OCI-LY1 (cell line): Measurements from ENCODE around the gene PPP2R5C.

ENCODE experiments used
- H2AFZ ChIP-seq: fragments of 200-600 bp; sonication (generic), shearing (Covaris generic); 2 replicates; pipeline ENCODE4 v1.6.0; 2014; ENCODE audit warnings: antibody characterized with exemption, mild to moderate bottlenecking, low read length
- H3F3A ChIP-seq: fragments of 200-600 bp; sonication (generic), shearing (Covaris generic); 2 replicates; pipeline ENCODE4 v1.6.0; 2014; ENCODE audit warnings: mild to moderate bottlenecking, antibody characterized with exemption, low read length, moderate library complexity; ENCODE audit not compliant: insufficient read depth
- H3K27ac ChIP-seq: fragments of 200-600 bp; sonication (generic); 2 replicates; pipeline ENCODE4 v1.5.1; 2014; ENCODE audit warnings: low read length, mixed run types, mild to moderate bottlenecking, low read depth; ENCODE audit not compliant: poor library complexity, severe bottlenecking
- H3K27me3 ChIP-seq: fragments of 200-600 bp; sonication (generic); 2 replicates; pipeline ENCODE4 v1.6.0; 2014; ENCODE audit warnings: antibody characterized with exemption, mild to moderate bottlenecking, low read length, moderate library complexity; ENCODE audit not compliant: insufficient read depth
- H3K36me3 ChIP-seq: fragments of 200-600 bp; sonication (generic); 2 replicates; pipeline ENCODE4 v1.6.1; 2014; ENCODE audit warnings: mild to moderate bottlenecking, antibody characterized with exemption, low read length, moderate library complexity, mixed read lengths; ENCODE audit not compliant: insufficient read depth
- H3K4me1 ChIP-seq: fragments of 200-600 bp; sonication (generic); 2 replicates; pipeline ENCODE4 v1.5.1; 2014; ENCODE audit warnings: mild to moderate bottlenecking, low read length, moderate library complexity; ENCODE audit not compliant: insufficient read depth, severe bottlenecking
- H3K4me2 ChIP-seq: fragments of 200-600 bp; sonication (generic), shearing (Covaris generic); 2 replicates; pipeline ENCODE4 v1.6.1; 2014; ENCODE audit warnings: low read length
- H3K4me3 ChIP-seq: fragments of 200-600 bp; sonication (generic); 2 replicates; pipeline ENCODE4 v1.5.1; 2014; ENCODE audit warnings: low read length, low read depth, mild to moderate bottlenecking, mixed read lengths; ENCODE audit not compliant: poor library complexity, severe bottlenecking
- H3K79me2 ChIP-seq: fragments of 200-600 bp; shearing (Covaris generic); 2 replicates; pipeline ENCODE4 v1.6.1; 2016; ENCODE audit warnings: mixed run types, low read length, mixed read lengths; ENCODE audit not compliant: insufficient read depth
- H3K9ac ChIP-seq: fragments of 200-600 bp; sonication (generic), shearing (Covaris generic); 2 replicates; pipeline ENCODE4 v1.6.1; 2014; ENCODE audit warnings: mild to moderate bottlenecking, low read length, mixed read lengths
- H3K9me2 ChIP-seq: fragments of 200-600 bp; sonication (generic), shearing (Covaris generic); 2 replicates; pipeline ENCODE4 v1.6.1; 2014; ENCODE audit warnings: low read depth, mild to moderate bottlenecking, low read length, mixed read lengths
- H3K9me3 ChIP-seq: fragments of 200-600 bp; shearing (Covaris generic); 2 replicates; pipeline ENCODE4 v1.6.1; 2014; ENCODE audit warnings: low read length, mixed read lengths
- H4K20me1 ChIP-seq: fragments of 200-600 bp; sonication (generic), shearing (Covaris generic); 2 replicates; pipeline ENCODE4 v1.6.0; 2016; ENCODE audit warnings: mild to moderate bottlenecking, low read length; ENCODE audit not compliant: insufficient read depth
- EZH2 ChIP-seq: fragments of 200-600 bp; sonication (generic), shearing (Covaris generic); IDR thresholded peaks from 2 replicates; pipeline ENCODE4 v1.8.0; 2017; ENCODE audit warnings: borderline replicate concordance, mixed run types, mild to moderate bottlenecking, antibody characterized with exemption, low read length, moderate library complexity, mixed read lengths
- TF ChIP-seq, protein P1 (sequence below): fragments of 200-600 bp; sonication (generic), shearing (Covaris generic); IDR thresholded peaks from 2 replicates; pipeline ENCODE4 v1.5.1; 2017; ENCODE audit warnings: mild to moderate bottlenecking, antibody characterized with exemption, low read length, moderate library complexity, mixed read lengths

Gene PPP2R5C

DNA sequence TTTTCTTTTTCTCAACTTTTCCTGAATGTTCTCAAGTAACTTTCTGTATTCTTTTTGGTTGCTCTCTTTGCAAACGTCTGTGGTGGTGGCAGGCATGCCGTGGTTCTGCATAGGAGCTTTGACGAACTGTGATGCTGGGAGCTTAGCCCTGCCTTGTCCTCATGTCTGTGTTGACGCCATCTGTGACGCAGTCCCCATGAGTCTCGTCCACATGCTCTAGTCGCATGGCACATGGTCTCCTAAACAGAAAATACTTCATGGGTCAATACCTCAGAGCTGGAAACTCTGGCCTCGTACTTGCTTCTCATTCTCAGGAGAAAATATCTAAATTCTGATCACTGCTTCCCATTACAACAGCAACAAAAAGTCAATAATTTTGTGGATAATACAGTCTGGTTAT is 152.6 kb downstream of the PPP2R5C start:
- Histone ChIP-seq H3K27ac (no peak overlapping the region), H3K9me2 (no peaks in the 10 kb centered on the region), H3K79me2 (no peaks in the 10 kb centered on the region), H3K4me1 (peaks cover 12% of the 10 kb centered on the region), H3K4me3 (no peak overlapping the region), H3F3A (no peaks in the 10 kb centered on the region), H2AFZ (no peak overlapping the region), H3K27me3 (no peaks in the 10 kb centered on the region), H3K4me2 (no peak overlapping the region), H3K9me3 (no peaks in the 10 kb centered on the region), H4K20me1 (no peaks in the 10 kb centered on the region), H3K9ac (no peak overlapping the region), H3K36me3 (peaks cover 26% of the 10 kb centered on the region)
- TF ChIP-seq, protein P1, sequence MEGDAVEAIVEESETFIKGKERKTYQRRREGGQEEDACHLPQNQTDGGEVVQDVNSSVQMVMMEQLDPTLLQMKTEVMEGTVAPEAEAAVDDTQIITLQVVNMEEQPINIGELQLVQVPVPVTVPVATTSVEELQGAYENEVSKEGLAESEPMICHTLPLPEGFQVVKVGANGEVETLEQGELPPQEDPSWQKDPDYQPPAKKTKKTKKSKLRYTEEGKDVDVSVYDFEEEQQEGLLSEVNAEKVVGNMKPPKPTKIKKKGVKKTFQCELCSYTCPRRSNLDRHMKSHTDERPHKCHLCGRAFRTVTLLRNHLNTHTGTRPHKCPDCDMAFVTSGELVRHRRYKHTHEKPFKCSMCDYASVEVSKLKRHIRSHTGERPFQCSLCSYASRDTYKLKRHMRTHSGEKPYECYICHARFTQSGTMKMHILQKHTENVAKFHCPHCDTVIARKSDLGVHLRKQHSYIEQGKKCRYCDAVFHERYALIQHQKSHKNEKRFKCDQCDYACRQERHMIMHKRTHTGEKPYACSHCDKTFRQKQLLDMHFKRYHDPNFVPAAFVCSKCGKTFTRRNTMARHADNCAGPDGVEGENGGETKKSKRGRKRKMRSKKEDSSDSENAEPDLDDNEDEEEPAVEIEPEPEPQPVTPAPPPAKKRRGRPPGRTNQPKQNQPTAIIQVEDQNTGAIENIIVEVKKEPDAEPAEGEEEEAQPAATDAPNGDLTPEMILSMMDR: no peak
- no peak for TF ChIP-seq EZH2

DNA sequence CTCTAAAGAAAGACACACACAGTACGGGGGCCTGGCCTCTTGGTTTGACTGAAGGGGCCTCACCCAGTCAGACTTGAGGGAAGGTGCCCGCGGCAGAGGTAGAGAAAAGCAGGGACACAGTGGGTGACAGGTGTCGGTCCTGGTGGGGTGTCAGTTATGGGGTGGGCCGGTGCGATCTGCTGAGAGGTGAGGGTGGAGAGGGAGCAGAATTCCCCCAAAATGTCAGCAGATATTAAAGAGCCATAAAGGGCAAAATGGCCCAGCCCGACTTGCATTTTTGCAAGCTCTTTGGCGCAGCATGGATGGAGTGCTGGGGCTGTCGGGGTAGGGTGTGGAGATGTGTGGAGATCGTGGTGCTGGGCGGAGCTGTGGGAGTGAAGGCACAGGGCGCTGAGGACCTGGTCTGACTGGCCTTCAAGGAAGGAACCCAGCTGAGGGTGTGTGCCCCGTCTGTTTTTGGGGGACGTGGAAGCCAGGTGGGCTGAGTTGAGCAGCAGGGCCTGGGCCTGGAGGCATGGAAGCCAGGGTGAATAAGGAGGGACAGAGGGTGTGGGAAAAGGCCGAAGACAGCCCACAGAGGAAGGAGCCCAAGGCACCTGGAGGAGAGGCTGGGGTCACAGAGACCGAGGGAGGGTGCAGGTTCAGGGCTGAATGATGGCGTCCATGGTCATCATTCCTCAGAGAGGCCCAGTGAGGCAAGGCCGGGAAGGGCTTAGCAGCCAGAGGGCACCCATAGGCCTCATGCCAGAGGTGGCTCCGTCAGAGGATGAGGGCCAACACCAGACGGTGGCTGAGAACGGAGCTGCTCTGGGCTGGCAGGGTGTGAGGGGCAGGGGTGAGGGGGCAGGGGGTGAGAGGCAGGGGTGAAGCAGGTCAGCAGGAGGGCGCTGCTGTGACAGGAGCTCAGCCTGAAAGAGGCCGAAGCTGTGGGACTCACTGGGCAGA is 154.6 kb downstream of the PPP2R5C start:
- peaks cover 12% of the 10 kb centered on the region for H3K4me1 ChIP-seq
- no peaks in the 10 kb centered on the region for H3F3A ChIP-seq
- no peaks in the 10 kb centered on the region for H3K27me3 ChIP-seq
- H3K4me3 ChIP-seq: no peak overlapping the region
- H3K9me3 ChIP-seq: no peaks in the 10 kb centered on the region
- peaks cover 14% of the 10 kb centered on the region for H3K36me3 ChIP-seq
- H4K20me1 ChIP-seq: no peaks in the 10 kb centered on the region
- TF ChIP-seq, protein P1: no peak
- no peak for TF ChIP-seq EZH2
- H3K9ac ChIP-seq: no peak overlapping the region
- H3K27ac ChIP-seq: no peak overlapping the region
- H3K4me2 ChIP-seq: no peak overlapping the region
- H3K9me2 ChIP-seq: no peaks in the 10 kb centered on the region
- H3K79me2 ChIP-seq: no peaks in the 10 kb centered on the region
- H2AFZ ChIP-seq: no peak overlapping the region

DNA sequence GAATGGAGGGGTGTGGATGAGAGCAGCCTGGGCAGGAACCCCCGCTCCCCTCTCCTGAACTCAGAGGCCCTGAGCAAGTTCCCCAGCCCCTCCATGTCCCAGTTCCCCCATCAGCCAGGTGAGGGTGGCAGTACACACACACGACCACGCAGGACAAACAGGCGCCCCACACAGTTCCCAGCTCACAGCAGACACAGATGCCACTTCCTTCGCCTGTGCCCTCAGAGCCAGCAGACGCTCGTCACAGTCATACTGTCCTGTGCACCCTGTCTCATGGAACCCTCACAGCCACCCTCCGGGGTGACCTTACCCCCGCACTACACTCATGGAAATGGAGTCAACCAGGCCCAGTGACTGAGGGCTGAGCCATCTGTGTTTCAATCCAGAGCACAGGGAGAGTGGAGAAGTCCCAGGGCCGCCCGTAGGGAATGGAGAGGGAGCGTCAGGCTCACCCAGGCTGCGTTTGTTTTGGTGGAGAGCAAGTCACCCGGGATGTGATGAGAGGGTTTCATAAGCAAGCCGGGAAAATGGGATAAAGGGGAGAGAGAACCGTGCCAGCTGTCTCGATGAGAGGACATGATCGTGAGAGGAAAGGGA is 155.4 kb downstream of the PPP2R5C start:
- Histone ChIP-seq H3K79me2 (no peaks in the 10 kb centered on the region), H3K9ac (no peak overlapping the region), H3K4me1 (peaks cover 12% of the 10 kb centered on the region), H3K9me3 (no peaks in the 10 kb centered on the region), H3K4me2 (no peak overlapping the region), H3K9me2 (no peaks in the 10 kb centered on the region), H3K4me3 (no peak overlapping the region), H3K27ac (no peak overlapping the region), H3F3A (no peaks in the 10 kb centered on the region), H4K20me1 (no peaks in the 10 kb centered on the region), H3K36me3 (peaks cover 14% of the 10 kb centered on the region), H3K27me3 (no peaks in the 10 kb centered on the region), H2AFZ (no peak overlapping the region)
- no peak for TF ChIP-seq EZH2
- TF ChIP-seq, protein P1: no peak
